ENCODE data around the gene FBXL14. TPM values are rescaled to one million over a fixed set of nuclear protein-coding genes. Genes with fewer than 3 reads are reported as not detected.
A peak's percentile ranks its signal among the peaks of the same experiment; 100 is the strongest.
"Not testable (repeated sequence)": the region's sequence is repeated elsewhere in the genome, so short reads cannot be mapped to it uniquely, and the experiment has no call there.

FBXL14 gene
- total RNA-seq, 4 donors from 2014 or later: 5.4 to 12.4 (median 7.6) TPM

- H3K36me3 ChIP-seq: no peaks in the 10 kb centered on the region
- H3K27ac ChIP-seq: peak overlapping the region; percentile 91
- no peaks in the 10 kb centered on the region for H3K9me3 ChIP-seq
- no peaks in the 10 kb centered on the region for H3K27me3 ChIP-seq
- WGBS: 2% methylated on average over 12 of the region's 12 CpGs
- peak overlapping the region; percentile 51 for H3K4me3 ChIP-seq
- peak; percentile 95 for DNase-seq (ENCODE audit: low spot score in 2 of 2)
- H3K4me1 ChIP-seq: peaks cover 44% of the 10 kb centered on the region
- TF ChIP-seq POLR2AphosphoS5 (IDR thresholded peaks at IDR 0.05): peak in 1 of 3 donors; percentile 56
- TF ChIP-seq CTCF (IDR thresholded peaks at IDR 0.05): no peak
- TF ChIP-seq EP300 (IDR thresholded peaks at IDR 0.05): no peak
- no peak for TF ChIP-seq POLR2A (IDR thresholded peaks at IDR 0.05)
These were observed 11.7 kb upstream of the FBXL14 start for GRCh38 chr12:1606021-1606622.

- peak overlapping the region; percentile 91 for H3K27ac ChIP-seq
- no peaks in the 10 kb centered on the region for H3K36me3 ChIP-seq
- peak; percentile 82 to 85 for DNase-seq (ENCODE audit: low spot score in 2 of 2)
- H3K4me1 ChIP-seq: peaks cover 44% of the 10 kb centered on the region
- peak overlapping the region; percentile 51 for H3K4me3 ChIP-seq
- H3K9me3 ChIP-seq: no peaks in the 10 kb centered on the region
- under 1% methylated on average over 19 of the region's 22 CpGs for WGBS
- no peaks in the 10 kb centered on the region for H3K27me3 ChIP-seq
- TF ChIP-seq EP300 (IDR thresholded peaks at IDR 0.05): no peak
- no peak for TF ChIP-seq POLR2AphosphoS5 (IDR thresholded peaks at IDR 0.05)
- peak; percentile 54 to 67 for TF ChIP-seq CTCF (IDR thresholded peaks at IDR 0.05)
These were observed 11.0 kb upstream of the FBXL14 start for GRCh38 chr12:1605129-1606020.

DNA sequence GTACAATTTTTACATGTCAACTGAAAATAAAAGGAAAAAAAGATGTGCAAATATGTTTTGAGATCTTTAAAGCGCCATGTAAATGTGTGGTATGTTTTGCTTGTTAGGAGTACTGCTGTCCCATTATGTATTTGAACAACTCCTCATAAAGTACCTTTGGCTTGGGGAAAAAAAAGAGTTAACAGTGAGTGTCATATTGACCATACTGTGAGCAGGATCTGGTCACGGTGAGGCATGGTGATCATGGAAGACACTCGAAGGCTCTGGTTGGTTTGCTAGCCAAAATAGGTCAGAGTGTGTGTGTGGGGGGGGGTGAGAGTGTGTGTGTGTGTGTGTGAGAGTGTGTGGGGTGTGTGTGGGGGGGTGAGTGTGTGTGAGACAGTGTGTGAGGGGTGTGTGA, 10.1 kb upstream of the FBXL14 start:
- 62% methylated on average over 3 of the region's 3 CpGs for WGBS
- Histone ChIP-seq H3K4me1 (peaks cover 44% of the 10 kb centered on the region), H3K4me3 (no peak overlapping the region), H3K27me3 (no peaks in the 10 kb centered on the region), H3K27ac (no peak overlapping the region), H3K9me3 (no peaks in the 10 kb centered on the region), H3K36me3 (no peaks in the 10 kb centered on the region)
- TF ChIP-seq POLR2AphosphoS5 (IDR thresholded peaks at IDR 0.05) (no peak), CTCF (IDR thresholded peaks at IDR 0.05) (no peak), EP300 (IDR thresholded peaks at IDR 0.05) (no peak), POLR2A (IDR thresholded peaks at IDR 0.05) (no peak)
- no peak for DNase-seq (ENCODE audit: low spot score in 2 of 2)

DNA sequence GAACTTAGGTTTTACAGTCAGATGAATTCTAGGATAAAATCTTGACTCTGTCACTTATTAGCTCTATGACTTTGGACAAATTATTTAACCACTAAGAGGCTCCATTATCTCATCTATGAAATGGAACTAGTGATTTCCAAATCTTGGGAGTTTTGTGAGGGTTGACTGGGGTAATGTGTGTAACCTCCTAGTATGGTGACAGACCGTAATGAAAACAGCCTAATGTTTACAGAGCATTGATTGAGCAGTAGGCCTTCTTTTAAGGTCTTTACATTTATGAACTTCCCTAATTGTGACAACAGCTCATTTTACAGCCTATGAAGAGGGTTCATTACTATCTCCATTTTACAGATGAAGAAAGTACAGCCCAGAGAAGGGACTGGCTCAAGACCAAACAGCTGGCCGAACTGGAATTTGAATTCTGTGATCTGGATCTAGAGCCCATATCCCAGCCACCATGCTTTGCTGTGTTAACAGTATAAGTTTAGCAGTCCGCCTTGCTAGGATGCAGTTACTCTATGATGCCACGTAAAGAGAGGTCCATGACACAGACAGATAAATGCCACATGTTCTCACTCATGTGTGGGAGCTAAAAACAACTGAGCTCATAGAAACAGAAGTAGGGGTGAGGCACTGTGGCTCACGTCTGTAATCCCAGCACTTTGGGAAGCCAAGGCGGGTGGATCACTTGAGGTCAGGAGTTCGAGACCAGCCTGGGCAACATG, 9.1 kb upstream of the FBXL14 start:
- DNase-seq (ENCODE audit: low spot score in 2 of 2): no peak
- H3K4me1 ChIP-seq: peaks cover 35% of the 10 kb centered on the region
- WGBS: 86% methylated on average over 7 of the region's 7 CpGs
- H3K27me3 ChIP-seq: no peaks in the 10 kb centered on the region
- no peaks in the 10 kb centered on the region for H3K9me3 ChIP-seq
- no peak overlapping the region for H3K4me3 ChIP-seq
- TF ChIP-seq CTCF (IDR thresholded peaks at IDR 0.05) (no peak), EP300 (IDR thresholded peaks at IDR 0.05) (no peak)
- H3K36me3 ChIP-seq: no peaks in the 10 kb centered on the region
- no peak overlapping the region for H3K27ac ChIP-seq

- WGBS: 91% methylated on average over 9 of the region's 9 CpGs
- DNase-seq (ENCODE audit: low spot score in 2 of 2); H3K9me3 ChIP-seq; H3K27me3 ChIP-seq; H3K4me3 ChIP-seq; H3K27ac ChIP-seq; H3K36me3 ChIP-seq: not testable (repeated sequence)
- H3K4me1 ChIP-seq: peaks cover 31% of the 10 kb centered on the region
These were observed 8.3 kb upstream of the FBXL14 start for GRCh38 chr12:1602706-1603105.

Measured in suprapubic skin (tissue), 4 donors.